EH (cell line): ENCODE measurements around the gene SUPT3H.
A peak's percentile ranks its signal among the peaks of the same experiment; 100 is the strongest.

Experiments used
- DNase-seq: peaks from one replicate; pipeline ENCODE4 v3.0.0-alpha.2; 2015; ENCODE audit warnings: low read depth

Gene SUPT3H

DNA sequence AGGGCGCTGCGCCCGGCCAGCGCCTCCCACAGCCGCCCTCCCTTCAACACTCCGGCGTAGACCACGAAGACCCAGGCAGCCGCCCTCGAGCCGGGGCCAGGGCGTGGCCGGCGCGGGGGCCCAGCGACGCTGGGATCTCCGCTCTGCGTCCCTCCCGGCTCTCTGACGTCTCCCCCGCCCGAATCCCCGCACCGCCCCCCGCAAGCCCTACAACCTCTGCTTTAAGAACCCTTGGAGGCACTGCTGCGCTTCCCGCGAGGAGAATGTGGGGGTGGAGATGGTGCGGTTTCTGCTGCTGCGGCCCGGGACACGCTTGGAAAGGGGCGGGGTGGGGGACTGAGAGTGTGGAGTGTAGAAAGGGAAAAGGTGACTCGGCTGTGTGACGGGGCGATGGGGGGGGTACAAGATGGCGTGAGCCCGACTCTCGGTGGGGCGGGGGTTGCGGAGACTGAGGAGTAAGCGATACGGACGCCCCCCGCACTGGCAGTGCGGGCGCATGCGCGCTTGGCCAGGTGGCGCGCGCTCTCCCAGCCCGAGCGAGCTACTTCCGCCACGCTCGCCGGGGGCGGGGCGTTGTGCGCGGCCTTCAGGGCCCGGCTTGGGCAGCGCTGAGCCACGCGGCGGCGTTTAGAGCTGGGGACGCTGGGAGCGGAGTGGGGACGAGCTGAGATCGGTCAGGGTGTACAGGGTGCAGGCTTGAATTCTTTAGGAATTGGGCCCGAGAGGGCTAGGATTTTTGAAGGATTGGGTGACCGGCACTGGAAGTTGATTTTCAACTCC lies at the start of gene SUPT3H:
Gene SUPT3H (minus strand): TSS at position 381 of the 780 bp plus-strand sequence.
- DNase-seq = peak; percentile 91

DNA sequence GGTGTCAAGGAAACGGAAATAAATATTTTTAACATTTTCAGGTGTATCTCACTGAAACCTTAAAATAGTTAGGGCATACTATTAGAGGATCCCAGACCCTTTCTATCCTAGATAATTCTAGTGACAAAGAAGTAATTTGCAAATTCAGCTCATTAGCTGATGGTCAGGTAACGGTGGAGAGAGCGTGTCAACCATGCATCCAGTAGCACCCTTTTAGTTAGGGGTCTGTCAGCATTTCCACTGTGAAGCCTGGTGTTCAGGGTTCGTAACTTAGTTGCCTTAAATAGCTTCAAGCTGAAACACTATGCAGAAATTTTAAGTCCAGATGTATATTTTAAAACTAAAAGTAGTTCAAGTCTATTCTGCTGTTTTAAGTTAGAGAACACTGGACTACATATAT lies 48.5 kb upstream of the SUPT3H start:
- no peak for DNase-seq

DNA sequence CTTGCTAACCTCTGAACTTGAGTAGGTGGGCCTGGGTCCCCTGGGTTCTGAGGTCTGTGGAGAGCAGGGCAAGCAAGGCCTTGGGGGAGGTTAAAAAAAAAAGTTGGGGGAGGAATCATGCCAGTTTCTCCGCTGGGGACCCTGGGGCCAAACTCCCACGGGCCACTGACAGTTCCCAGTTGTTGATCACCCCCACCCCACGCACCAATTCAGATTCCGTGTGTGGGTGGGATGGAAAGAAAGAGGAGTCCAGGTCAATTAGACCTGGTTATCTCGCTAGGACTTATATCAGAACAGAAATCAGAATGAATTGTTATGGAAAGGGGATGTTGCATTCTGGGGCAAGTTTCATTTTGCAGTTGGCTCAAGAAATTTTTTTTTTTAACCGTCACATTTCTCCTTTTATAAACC lies 46.7 kb upstream of the SUPT3H start:
- no peak for DNase-seq

DNA sequence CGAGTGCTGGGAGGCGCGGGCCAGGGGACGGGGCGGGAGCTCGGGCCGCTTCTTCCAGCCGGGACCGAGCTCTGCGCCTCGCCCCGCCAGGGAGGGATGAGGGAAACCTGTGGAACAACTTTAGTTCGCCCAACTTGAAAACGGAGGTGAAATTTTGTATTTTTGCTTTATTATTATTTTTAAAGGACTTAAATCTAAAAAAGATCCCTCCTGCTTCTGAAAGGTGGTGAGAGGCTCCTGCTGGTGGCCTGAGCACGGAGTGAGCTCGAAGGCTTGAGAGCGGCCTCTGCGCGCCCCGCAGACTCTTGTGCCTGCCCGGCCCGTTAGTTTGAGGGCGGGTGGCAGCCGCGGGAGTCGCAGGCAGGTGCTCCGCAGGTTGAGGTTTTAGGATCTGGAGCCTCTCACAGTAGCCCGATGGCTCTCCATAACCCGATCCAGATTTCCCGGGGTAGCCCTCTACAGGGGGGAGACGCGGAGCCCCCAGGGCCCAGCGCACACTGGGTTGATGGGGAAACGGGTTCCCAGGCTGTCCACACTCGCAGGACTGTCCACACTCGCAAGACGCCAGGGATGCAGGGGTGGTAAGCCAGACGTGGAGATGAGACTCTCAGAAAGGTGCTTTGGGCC lies 46.2 kb upstream of the SUPT3H start:
- DNase-seq = no peak

DNA sequence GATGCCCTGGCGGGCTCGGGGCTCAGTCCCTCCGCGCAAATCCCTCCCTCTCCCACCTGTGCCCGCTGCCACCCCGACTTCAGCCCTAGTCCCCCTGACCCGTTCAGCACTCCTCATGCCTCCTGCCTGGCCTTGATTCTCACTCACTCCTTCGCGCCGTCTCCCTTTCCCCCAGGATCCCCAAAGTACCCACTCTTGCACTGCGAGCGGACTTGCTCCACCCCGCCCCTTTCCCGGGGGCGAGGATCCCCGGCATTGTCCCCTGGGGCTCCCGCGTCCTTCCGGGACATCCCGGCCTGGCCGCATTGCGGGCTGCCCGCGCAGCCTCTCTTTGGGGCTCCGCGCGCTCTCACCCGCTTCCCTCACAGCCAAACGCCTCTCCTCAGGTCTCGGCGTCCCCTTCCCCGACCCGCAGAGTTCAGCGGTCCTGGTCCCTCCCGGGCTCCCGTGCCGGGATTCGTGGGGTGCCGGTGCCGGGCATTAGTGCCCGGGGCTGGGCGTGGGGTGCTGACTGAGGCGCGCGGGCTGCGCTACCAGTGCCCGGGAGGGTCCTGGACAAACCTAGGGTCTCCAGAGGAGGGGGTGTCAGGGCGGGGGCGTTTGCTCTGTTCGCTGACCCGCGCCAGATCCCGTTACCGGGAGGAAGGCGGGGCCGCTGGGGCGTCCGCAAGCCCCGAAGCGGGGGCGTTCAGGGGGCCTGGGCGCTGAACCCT lies 45.5 kb upstream of the SUPT3H start:
- DNase-seq = peak; percentile 41

DNA sequence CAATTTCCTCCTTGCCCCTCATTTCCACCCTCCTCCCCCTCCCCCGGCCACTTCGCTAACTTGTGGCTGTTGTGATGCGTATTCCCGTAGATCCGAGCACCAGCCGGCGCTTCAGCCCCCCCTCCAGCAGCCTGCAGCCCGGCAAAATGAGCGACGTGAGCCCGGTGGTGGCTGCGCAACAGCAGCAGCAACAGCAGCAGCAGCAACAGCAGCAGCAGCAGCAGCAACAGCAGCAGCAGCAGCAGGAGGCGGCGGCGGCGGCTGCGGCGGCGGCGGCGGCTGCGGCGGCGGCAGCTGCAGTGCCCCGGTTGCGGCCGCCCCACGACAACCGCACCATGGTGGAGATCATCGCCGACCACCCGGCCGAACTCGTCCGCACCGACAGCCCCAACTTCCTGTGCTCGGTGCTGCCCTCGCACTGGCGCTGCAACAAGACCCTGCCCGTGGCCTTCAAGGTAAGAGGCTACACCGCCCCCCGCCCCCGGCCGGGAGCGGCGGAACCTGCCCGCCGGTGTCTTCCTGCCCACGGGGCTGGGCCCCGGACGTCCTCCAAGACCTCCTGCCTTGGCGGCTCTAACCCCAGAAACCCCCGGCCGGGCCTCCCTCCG lies 44.9 kb upstream of the SUPT3H start:
- DNase-seq = peak; percentile 71

DNA sequence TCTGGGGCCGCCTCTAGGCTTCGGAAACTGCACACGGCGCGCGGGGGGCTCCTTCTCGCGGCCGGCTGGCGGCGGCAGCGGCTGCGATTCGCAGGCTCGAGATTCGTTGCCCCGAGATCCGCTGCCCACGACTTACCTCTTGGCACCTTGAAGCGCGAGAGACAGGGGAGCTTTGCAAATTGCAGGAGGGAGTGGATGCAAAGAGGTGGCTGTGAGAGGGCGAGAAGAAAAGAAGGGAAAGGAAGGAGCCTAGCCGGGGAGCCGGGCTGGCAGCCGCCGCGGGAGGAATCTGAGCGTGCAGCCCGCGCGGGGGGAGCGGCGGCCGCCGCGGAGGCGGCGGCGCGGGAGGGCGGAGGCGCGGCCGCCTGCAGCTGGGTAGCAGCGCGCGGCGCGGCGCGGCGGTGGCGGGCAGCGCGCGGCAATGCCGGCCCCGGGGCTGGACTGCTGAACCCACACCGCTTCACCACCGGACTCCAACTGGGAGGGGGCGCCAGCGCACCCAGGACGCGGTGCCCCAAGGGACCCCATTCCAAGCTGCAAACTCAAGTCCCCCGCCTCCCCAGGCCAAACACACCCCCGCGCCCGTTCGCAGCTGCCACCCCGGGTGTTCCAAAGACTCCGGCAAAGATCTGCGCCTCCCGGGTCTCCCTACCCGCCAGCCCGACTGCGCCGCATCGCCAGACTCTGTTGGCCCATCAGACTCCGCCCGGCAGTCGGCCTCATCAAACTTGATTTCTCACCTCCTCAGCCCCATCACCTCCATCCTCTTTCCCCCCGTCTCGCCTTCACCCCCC lies 44.2 kb upstream of the SUPT3H start:
- peak; percentile 72 for DNase-seq

DNA sequence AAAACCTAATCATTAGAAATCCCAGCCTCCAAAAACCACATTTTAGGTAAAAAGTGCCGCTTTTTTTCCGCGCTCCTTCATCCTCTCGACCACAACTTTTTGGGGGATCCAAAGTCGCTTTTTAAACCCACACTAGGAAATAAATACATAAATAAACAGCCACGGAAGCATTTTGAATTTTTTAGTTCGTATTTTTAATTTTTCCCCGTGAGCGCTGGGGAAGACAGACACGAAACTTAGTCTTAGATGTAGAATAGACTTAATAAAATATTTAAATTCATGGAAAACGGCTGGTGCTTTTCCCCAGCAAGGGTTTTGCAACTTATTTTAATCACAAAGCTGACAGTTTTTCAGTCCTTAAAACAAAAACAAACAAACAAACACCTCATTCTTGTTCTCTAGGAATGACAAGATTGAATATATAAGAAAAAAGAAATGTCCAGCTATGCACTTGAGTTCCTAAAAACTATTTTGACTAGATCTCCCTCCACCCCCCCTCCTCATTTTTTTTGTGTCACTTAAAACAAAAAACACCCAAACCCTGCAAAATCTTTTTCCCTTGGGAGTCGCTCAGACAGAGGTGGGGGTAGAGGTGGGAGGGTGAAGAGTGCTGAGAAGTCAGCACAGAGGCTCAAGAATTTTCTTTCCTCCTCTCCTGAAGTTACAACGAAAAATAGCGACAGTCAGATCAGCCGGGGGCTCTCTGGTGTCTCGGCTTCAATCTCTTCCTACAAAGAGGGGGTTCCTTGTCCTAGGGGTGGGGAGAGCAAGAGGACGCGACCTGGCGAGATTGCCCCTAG lies 43.4 kb upstream of the SUPT3H start:
- DNase-seq = peak; percentile 41

DNA sequence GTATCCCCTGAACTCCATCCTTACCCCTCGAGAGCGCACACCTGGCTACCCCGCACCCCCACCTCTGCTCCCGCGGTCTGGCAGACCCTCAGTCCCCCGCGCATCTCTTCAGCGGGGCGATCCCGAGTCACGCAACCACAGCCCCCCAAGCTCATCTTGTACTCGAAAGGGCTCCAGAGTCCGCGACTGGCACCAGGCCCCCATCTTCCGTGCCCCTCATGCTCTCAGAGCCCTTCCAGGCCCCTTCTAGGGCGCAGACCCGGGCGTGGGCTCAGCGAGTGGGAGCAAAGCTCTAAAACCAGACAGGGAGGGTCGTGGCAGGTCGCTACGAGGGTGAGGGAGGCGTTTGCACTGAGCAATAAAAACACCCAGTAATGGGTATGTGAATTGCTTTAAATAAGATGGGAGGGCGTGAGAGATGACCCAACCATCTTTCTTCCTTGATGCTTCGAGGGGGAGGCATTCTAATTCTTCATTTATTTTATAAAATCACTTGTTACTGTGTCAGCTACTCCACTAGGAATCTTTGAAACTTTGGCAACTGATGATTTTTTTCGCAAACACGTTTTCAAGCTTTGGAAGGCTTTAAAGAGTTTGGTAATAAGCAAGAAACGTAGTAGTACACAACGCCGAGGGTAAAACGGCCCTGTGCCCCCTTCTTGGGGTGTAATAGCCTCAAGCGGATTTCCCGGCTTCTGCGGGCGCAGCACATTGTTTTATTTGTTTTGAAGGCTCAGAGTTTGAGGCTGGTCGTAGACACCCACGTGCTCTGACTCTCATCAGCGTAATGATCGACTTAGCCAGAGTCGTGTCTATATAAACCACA lies 42.6 kb upstream of the SUPT3H start:
- DNase-seq = peak; percentile 40

DNA sequence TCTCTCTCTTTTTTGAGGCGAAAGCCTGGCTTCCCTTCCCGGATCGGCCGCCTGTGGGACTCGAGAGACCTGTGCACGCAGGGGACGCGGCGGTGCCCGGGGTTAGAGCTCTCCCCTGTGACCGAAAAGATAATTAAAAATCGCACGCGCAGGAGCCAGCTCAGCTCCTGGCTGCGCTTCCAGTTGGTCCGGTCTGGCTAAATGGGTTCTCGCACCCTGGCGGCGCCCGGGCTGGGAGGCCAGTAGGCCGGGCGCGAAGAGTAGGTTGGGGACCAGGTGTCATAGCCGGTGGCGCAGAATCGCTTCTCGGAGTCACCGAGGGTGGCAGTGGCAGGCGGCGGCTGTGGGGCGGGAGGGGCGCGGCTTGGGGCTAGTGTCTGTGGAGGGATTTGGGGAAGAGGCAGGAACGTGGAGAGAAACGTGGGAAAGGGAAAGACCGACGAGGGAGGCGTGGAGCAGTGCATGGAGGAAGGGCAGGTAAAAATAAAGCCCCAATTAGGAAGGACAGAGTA lies 41.9 kb upstream of the SUPT3H start:
- DNase-seq = peak; percentile 41

DNA sequence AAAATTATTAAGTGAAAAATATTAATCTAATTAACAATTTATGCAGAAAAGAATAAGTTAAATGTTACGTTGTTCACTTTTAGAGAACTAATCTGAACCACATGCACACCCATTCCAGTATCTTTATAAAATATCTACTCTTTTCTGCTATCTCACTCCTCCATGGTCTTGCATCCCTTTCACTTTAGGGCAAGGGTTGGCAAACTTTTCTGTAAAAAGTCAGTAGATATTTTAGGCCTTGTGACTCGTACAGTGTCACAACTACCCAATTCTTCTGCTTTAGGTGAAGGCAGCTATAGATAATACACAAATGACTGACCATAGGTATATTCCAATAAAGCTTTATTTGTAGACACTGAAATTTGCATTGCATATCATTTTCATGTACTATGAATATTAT lies 39.7 kb upstream of the SUPT3H start:
- DNase-seq = no peak

DNA sequence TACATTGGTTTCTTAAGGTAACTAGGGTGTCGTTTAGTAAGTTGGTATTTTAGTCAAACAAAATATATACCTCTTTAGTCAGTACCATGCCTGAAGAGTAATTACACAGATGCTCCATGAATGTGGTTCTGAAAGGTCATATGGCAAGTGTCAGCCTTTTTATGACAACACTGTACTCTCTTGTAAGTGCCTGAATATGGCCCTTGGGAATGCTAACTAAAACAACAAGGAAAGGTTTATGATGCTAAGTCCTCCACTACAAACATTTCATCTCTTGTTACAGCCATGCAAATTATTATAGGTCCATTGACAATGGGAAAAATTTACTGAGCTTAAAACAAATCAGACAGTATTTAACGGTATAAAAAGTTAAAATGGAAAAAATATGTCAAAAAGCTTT lies 39.0 kb upstream of the SUPT3H start:
- peak; percentile 78 for DNase-seq

DNA sequence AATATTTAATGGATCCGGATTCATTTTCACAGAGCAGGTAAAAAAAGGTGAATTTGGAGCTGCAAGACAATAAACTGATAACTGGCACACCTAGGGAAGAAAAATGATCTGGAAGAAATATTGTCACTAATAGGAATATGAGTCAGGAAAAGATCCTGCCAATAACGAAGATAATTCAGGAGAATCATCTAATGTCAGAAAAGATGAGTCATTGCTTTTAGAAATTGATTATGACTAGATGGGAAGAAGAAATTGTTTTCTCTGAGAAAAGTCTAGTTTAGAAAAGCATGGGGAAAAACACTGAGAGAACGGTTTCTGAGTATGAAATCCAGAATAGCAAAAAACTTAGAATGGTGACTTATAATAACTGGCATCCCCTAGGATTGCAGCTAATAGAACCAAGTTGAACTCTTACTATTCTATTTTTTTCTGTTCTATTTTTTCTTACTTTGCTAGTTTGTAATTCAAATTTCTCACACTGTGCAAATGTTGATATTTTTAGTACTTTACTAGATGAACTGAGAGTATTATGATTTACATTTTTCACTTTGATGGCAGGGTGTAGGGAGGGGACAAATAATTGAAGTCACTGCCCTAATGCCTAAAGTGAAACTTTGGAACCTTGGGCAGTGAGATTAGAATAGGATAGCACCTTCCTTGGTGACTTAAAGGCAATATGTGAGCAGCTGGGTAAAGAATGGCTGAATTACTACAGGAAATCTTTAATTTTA lies 38.2 kb upstream of the SUPT3H start:
- no peak for DNase-seq

DNA sequence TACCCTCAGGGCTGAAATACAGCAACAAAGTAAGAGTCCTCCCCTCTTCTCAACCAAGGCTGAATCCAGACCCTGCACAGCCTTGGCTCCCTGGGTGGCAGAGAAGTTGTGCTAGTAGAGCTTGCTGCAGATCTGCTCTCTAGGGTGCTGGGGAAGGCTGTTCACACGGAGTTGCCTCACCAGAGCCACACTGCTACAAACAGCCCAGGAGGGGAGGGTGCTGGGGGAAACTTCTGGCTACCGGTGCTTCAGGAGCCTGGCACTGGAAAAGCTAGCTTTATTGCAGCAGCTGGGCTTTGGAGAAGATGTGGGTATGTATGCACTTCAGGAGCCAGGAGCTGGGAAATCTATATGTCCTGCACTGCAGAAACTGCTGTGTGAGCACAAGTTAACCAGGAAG lies 37.6 kb upstream of the SUPT3H start:
- no peak for DNase-seq

DNA sequence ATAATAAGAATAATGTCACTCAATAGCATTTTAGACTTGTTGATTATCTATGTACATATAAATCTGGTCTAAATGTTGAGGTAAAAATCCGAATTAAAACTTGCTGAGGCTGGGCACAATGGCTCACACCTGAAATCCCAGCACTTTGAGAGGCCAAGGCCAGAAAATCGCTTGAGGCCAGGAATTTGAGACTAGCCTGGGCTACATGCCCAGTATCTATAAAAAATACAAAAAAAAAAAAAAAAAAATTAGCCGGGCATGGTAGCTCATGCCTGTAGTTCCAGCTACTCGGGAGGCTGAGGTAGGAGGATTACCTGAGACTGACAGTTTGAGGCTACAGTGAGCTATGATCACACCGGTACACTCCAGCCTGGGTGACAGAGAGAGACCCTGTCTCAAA lies 34.2 kb upstream of the SUPT3H start:
- DNase-seq = peak; percentile 24

DNA sequence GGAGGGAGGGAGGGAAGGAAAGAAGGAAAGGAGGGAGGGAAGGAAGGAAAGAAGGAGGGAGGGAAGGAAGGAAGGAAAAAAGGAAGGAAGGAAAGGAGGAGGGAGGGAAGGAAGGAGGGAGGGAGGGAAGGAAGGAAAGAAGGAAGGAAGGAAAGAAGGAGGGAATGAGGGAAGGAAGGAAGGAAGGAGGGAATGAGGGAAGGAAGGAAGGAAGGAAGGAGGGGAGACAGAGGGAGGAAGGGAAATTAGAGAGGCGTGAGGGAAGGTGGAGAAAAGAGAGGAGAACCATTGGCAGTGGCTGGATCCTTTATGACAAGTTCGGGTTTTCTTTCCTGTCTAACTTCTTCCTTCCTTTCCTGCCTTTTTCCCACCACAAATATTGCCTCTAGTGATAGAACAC lies 22.3 kb upstream of the SUPT3H start:
- DNase-seq = no peak

DNA sequence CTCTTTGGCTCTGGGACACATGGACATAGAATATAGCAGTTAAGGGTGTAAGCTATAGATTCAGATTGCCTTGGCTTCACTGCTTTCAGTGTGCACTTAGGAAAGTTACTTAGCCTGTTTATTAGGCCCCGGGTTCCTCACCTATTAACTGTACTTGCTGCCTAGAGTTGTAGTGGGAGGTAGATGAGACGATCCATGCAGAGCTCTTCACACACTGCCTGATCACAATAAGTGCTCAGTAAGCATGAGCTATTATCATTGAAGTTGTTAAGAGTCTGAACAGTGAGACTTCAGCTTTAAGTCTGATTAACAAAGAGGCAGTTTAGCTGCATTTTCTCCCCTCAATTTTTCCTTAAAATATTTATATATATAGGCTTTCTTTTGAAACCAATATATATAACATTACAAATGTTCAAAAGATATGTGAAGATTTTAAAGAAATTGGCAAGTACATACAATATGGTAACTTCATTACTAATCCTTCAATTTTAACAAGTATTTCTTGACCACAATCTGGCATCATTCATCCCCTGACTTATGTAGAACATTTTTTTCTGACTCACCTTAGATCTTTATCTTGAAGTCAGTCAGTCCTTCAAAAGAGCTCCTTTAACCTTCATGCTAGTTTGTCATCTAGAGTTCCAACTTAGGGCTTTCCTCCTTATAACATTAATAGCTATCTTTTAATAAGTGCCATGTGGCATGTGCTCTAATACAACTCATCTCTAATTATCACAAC lies 20.5 kb upstream of the SUPT3H start:
- no peak for DNase-seq

DNA sequence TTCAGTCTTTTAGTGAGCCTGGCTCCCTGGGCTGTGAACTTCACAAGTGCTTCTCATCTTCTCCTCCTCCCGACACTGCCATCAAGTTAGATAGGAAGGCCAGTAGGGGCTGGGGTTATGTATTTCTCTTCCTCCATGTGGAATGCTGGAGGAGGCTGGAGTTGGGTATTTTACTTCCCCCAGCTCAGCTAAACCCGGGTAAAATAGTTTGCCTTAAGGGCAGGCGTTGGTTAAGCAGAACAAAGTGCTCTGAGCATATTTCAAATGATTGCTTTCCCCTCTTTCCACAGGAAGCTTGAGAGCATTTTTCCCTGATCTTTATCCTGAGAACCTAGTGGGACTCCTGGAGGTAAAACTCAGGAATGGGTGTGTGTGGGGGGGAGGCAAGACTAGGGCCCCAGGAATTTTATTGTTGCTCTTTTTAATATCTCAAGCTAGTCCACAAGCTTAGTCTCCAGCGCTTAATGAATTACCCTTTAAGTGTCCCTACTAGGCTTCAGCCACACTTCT lies 16.9 kb upstream of the SUPT3H start:
- no peak for DNase-seq
